ENCODE data around the gene SMIM5. TPM values are rescaled to one million over a fixed set of nuclear protein-coding genes. Genes with fewer than 3 reads are reported as not detected.

The SMIM5 gene
- total and polyA plus RNA-seq, 2 of the 13 experiments (the other 11 are each of a cell fraction or from before 2014, with no cell fraction given): not detected

DNA sequence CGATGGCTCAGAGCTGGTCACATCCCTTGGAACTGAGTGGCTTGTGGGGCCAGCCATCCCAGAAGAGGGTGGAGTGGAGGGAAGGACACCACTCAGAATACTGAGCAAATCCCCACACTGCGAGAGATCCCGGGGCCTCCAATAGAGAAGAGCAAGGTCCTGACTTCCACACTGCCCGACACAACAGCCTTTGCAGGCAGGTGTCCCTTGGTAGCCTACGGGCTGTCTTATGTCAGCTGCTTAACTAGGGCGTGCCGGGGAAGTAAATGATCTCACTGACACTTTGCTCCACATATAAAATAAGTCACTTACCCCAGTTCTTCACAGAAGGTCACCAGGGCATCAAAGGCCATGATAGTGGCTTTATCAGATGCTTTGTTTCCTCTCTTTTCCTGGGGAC, 17.6 kb downstream of the SMIM5 start:
- CTCF ChIA-PET (ENCODE audit: low intra/inter-chr PET ratio, low total read pairs): no interaction called here
- ATAC-seq (no peak), FAIRE-seq (no peak), DNase-seq (ENCODE audit: low spot score) (no peak)
- Histone ChIP-seq H3K4me2 (ENCODE audit: low read depth, low read length) (no peak overlapping the region), H3K4me1 (ENCODE audit: insufficient read depth, low read length) (peaks cover 21% of the 10 kb centered on the region), H2AFZ (ENCODE audit: low read length) (no peak overlapping the region), H3K36me3 (replicated peaks in 1 of 2; ENCODE audit: control insufficient read depth in 1 of 2, insufficient read depth in 2 of 2, low read length in 2 of 2) (peaks cover 18 to 38% of the 10 kb centered on the region in 2 experiments), H3K9me3 (ENCODE audit: low read length) (no peaks in the 10 kb centered on the region), H3K27me3 (ENCODE audit: control insufficient read depth in 1 of 2, insufficient read depth in 2 of 2, low read length in 2 of 2) (no peaks in the 10 kb centered on the region), H3K4me3 (replicated peaks in 1 of 3; ENCODE audit: insufficient read depth in 1 of 3, low read depth in 2 of 3, low read length in 3 of 3) (no peak overlapping the region), H3K9ac (ENCODE audit: insufficient read depth, low read depth, low read length) (no peak overlapping the region), H4K20me1 (ENCODE audit: insufficient read depth, low read length) (no peaks in the 10 kb centered on the region), H3K27ac (ENCODE audit: extremely low read length, insufficient read depth, low read length) (no peak overlapping the region), H3K79me2 (ENCODE audit: insufficient read depth, low read length) (no peaks in the 10 kb centered on the region)
- BruUV-seq (replicated peaks): no TSS peak
- intact Hi-C loops (cut with micrococcal nuclease; ENCODE audit: unreplicated experiment) (no loop called here), in situ Hi-C loops (cut with HindIII; ENCODE audit: extremely low pct_ligation_motif_present, low pct_unique_long_range_greater_than_20kb) (no loop called here)
- WGBS (ENCODE audit: low lambda C conversion rate): 99% methylated on average over 7 of the region's 7 CpGs
- no peak for TF ChIP-seq GATAD1 (CRISPR knock-in tag; IDR thresholded peaks at IDR 0.05)
- no peak for TF ChIP-seq ZNF296 (CRISPR knock-in tag; conservative IDR thresholded peaks at IDR 0.05)
- no peak for TF ChIP-seq ZBTB8A (CRISPR knock-in tag; IDR thresholded peaks at IDR 0.05; ENCODE audit: borderline replicate concordance, low read depth)
- TF ChIP-seq MBNL3 (CRISPR knock-in tag; conservative IDR thresholded peaks at IDR 0.05): no peak
- TF ChIP-seq EEA1 (CRISPR knock-in tag; IDR thresholded peaks at IDR 0.05; ENCODE audit: borderline replicate concordance): no peak
- POLR2A ChIA-PET: interaction anchor here (1.1 kb wide), 1 partner anchor 17 kb away, joined by 3 read pairs; the partner anchor contains the start of gene SMIM5

DNA sequence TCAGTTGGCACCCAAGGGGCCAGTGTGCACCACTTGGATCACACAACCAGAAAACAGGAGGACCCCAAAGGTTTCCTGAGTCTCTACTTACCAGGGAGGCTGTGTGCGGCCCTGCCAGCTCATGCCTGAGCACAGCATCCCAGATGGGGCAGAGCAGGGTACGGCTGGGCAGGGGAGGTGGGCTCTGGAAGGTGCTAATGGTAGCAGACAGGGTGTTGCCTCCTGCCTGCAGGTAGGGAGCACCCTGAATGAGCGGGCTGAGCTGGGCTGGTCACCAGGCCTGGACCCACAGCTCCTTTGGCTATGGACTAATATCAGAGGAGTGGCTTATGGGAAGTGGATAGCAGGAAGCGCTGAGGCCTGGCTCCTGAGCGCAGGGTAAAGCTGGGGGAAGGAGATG, 19.1 kb downstream of the SMIM5 start:
- no peak overlapping the region for H3K9ac ChIP-seq (ENCODE audit: insufficient read depth, low read depth, low read length)
- intact Hi-C loops (cut with micrococcal nuclease; ENCODE audit: unreplicated experiment): no loop called here

More for the DNA sequence above, 19.1 kb downstream of the SMIM5 start:
- peaks cover 22 to 40% of the 10 kb centered on the region in 2 experiments for H3K36me3 ChIP-seq (replicated peaks in 1 of 2; ENCODE audit: control insufficient read depth in 1 of 2, insufficient read depth in 2 of 2, low read length in 2 of 2)
- peaks cover 7% of the 10 kb centered on the region for H3K4me1 ChIP-seq (ENCODE audit: insufficient read depth, low read length)
- no peaks in the 10 kb centered on the region for H4K20me1 ChIP-seq (ENCODE audit: insufficient read depth, low read length)
- FAIRE-seq (no peak), ATAC-seq (no peak), DNase-seq (ENCODE audit: low spot score) (no peak)
- ChIA-PET POLR2A (interaction anchor here (0.5 to 1.2 kb wide), 2 partner anchors 20 to 620 kb away, joined by 3 to 4 read pairs; no protein-coding TSS in a partner anchor), CTCF (ENCODE audit: low intra/inter-chr PET ratio, low total read pairs) (interaction anchor here (1.3 to 2.5 kb wide), 3 partner anchors 19 to 102 kb away, joined by 4 to 28 read pairs (median 6); partner anchors contain the start of gene SMIM5)
- TF ChIP-seq ZSCAN25 (CRISPR knock-in tag; IDR thresholded peaks at IDR 0.05) (no peak), SOX6 (IDR thresholded peaks at IDR 0.05) (no peak), SOX6 (CRISPR knock-in tag; IDR thresholded peaks at IDR 0.05) (no peak), POLR2A (IDR thresholded peaks at IDR 0.05; ENCODE audit: insufficient read depth in 1 of 2, low read depth in 2 of 2, low read length in 2 of 2) (no peak), ZNF607 (CRISPR knock-in tag; IDR thresholded peaks at IDR 0.05; ENCODE audit: borderline replicate concordance) (no peak), SIN3B (IDR thresholded peaks at IDR 0.05; ENCODE audit: low read length) (no peak)
- TF ChIP-seq, protein P1, sequence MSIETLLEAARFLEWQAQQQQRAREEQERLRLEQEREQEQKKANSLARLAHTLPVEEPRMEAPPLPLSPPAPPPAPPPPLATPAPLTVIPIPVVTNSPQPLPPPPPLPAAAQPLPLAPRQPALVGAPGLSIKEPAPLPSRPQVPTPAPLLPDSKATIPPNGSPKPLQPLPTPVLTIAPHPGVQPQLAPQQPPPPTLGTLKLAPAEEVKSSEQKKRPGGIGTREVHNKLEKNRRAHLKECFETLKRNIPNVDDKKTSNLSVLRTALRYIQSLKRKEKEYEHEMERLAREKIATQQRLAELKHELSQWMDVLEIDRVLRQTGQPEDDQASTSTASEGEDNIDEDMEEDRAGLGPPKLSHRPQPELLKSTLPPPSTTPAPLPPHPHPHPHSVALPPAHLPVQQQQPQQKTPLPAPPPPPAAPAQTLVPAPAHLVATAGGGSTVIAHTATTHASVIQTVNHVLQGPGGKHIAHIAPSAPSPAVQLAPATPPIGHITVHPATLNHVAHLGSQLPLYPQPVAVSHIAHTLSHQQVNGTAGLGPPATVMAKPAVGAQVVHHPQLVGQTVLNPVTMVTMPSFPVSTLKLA (IDR thresholded peaks at IDR 0.05): no peak
- H3K79me2 ChIP-seq (ENCODE audit: insufficient read depth, low read length): no peaks in the 10 kb centered on the region
- no peak overlapping the region for H3K27ac ChIP-seq (ENCODE audit: extremely low read length, insufficient read depth, low read length)
- BruUV-seq (replicated peaks): no TSS peak
- 96% methylated on average over 5 of the region's 5 CpGs for WGBS (ENCODE audit: low lambda C conversion rate)
- H3K4me2 ChIP-seq (ENCODE audit: low read depth, low read length): no peak overlapping the region
- no peaks in the 10 kb centered on the region for H3K9me3 ChIP-seq (ENCODE audit: low read length)
- H3K27me3 ChIP-seq (ENCODE audit: control insufficient read depth in 1 of 2, insufficient read depth in 2 of 2, low read length in 2 of 2): no peaks in the 10 kb centered on the region
- no peak overlapping the region for H2AFZ ChIP-seq (ENCODE audit: low read length)
- in situ Hi-C loops (cut with HindIII; ENCODE audit: extremely low pct_ligation_motif_present, low pct_unique_long_range_greater_than_20kb): no loop called here
- no peak overlapping the region for H3K4me3 ChIP-seq (replicated peaks in 1 of 3; ENCODE audit: insufficient read depth in 1 of 3, low read depth in 2 of 3, low read length in 3 of 3)

All from HepG2 (cell line).